Panc1 (cell line): ENCODE data around the gene ZG16B. TPM values are rescaled to one million over a fixed set of nuclear protein-coding genes. Genes with fewer than 3 reads are reported as not detected.

Source experiments
- ATAC-seq: fragments of 200-7000 bp; cut with Tn5 transposase; 2 replicates; pipeline ENCODE4 v1.9.1; 2020; ENCODE audit warnings: mild to moderate bottlenecking, moderate library complexity
- BruUV-seq: library from RNA; stranded (reverse); fragments of 400-500 nt; replicated peaks from 2 replicates; lab custom pipeline; 2021; lab: Mats Ljungman, UMichigan
- CTCF ChIA-PET: fragments of 300-600 bp; sonication (Branson Sonifier 250); formaldehyde crosslinking; loops from one replicate; lab custom pipeline; 2022; ENCODE audit warnings: antibody characterized with exemption; lab: Charles Lee
- POLR2A ChIA-PET: fragments of 300-600 bp; sonication (Branson Sonifier 250); formaldehyde crosslinking; loops from one replicate; lab custom pipeline; 2022; ENCODE audit warnings: antibody characterized with exemption; lab: Charles Lee
- DNase-seq: peaks from one replicate; pipeline ENCODE4 v3.0.0-alpha.2; 2010; ENCODE audit warnings: low read depth, low spot score
- H3K27ac ChIP-seq: 2 replicates; pipeline ENCODE4 v1.5.1; 2011; ENCODE audit warnings: mild to moderate bottlenecking, low read length, inconsistent platforms
- H3K27me3 ChIP-seq: fragments of 200-500 bp; sonication (Bioruptor generic); 2 replicates; pipeline ENCODE4 v1.6.0; 2014; ENCODE audit warnings: low read length, inconsistent platforms; ENCODE audit not compliant: control insufficient read depth, insufficient read depth
- H3K36me3 ChIP-seq: fragments of 200-500 bp; sonication (Bioruptor generic); 2 replicates; pipeline ENCODE4 v1.5.1; 2014; ENCODE audit warnings: inconsistent platforms, mild to moderate bottlenecking, low read length, moderate library complexity; ENCODE audit not compliant: control insufficient read depth, insufficient read depth
- H3K4me1 ChIP-seq: 2 replicates; pipeline ENCODE4 v1.5.1; 2011; ENCODE audit warnings: inconsistent platforms, mild to moderate bottlenecking, low read length, moderate library complexity; ENCODE audit not compliant: control insufficient read depth, insufficient read depth
- H3K4me3 ChIP-seq, 2 experiments: 2 replicates each; pipeline ENCODE4 v1.5.1; 2011 to 2012; ENCODE audit warnings: low read depth in 2 of 2, low read length in 2 of 2, mild to moderate bottlenecking in 2 of 2, inconsistent platforms in 1 of 2, moderate library complexity in 1 of 2
- H3K9me3 ChIP-seq: fragments of 200-500 bp; sonication (Bioruptor generic); 2 replicates; pipeline ENCODE4 v1.5.1; 2014; ENCODE audit warnings: low read depth, mild to moderate bottlenecking, inconsistent platforms, low read length, moderate library complexity; ENCODE audit not compliant: control insufficient read depth, insufficient read depth
- CTCF ChIP-seq: fragments of 450-650 bp; IDR thresholded peaks from 2 replicates; pipeline ENCODE4 v1.5.1; 2017; ENCODE audit warnings: mild to moderate bottlenecking
- POLR2AphosphoS5 ChIP-seq: IDR thresholded peaks from 2 replicates; pipeline ENCODE4 v1.6.1; 2012; ENCODE audit warnings: mild to moderate bottlenecking, low read depth, low read length, moderate library complexity
- REST ChIP-seq, 2 experiments: IDR thresholded peaks; 2 replicates each; pipeline ENCODE4 v1.6.1; 2011 to 2012; ENCODE audit warnings: low read depth in 2 of 2, control low read depth in 1 of 2, low read length in 1 of 2, mild to moderate bottlenecking in 1 of 2, moderate library complexity in 1 of 2; ENCODE audit not compliant: insufficient read depth in 1 of 2
- SIN3A ChIP-seq: IDR thresholded peaks from 2 replicates; pipeline ENCODE4 v1.6.1; 2012; ENCODE audit warnings: low read depth, mild to moderate bottlenecking, low read length, moderate library complexity, borderline replicate concordance; ENCODE audit not compliant: insufficient read depth
- TCF7L2 ChIP-seq: IDR thresholded peaks from 2 replicates; pipeline ENCODE4 v1.6.1; 2011; ENCODE audit warnings: mild to moderate bottlenecking, low read depth, low read length, inconsistent platforms
- in situ Hi-C: cut with HindIII; loops from 2 replicates; pipeline ENCODE4 v1.10.0; 2016; ENCODE audit warnings: low sequenced_read_pairs, low pct_unique_long_range_greater_than_20kb
- intact Hi-C: fragments of 100-400 bp; cut with micrococcal nuclease; formaldehyde crosslinking; loops from one replicate; pipeline ENCODE4 v1.10.0; 2022; ENCODE audit not compliant: unreplicated experiment
- total RNA-seq: library from RNA; stranded (reverse); gene quantifications from one replicate; pipeline ENCODE4 v1.2.1, GENCODE V29; 2021; ENCODE audit not compliant: unreplicated experiment

The ZG16B gene
- total RNA-seq, 1 experiment from 2014 or later: 9.1 TPM

- Histone ChIP-seq H3K4me1 (peaks cover 27% of the 10 kb centered on the region), H3K27me3 (no peaks in the 10 kb centered on the region), H3K36me3 (no peaks in the 10 kb centered on the region), H3K4me3 (no peak overlapping the region), H3K9me3 (no peaks in the 10 kb centered on the region), H3K27ac (no peak overlapping the region)
- intact Hi-C loops: no loop called here
- POLR2A ChIA-PET: no interaction called here
- no peak for ATAC-seq
- in situ Hi-C loops: no loop called here
- DNase-seq: no peak
- CTCF ChIA-PET: no interaction called here
- no TSS peak for BruUV-seq
- TF ChIP-seq SIN3A: no peak
- peak; percentile 88 to 93 for TF ChIP-seq REST (IDR thresholded peaks at IDR 0.05; ENCODE audit: insufficient read depth in 1 of 2, low read depth in 2 of 2, low read length in 1 of 2)
Measured at GRCh38 chr16:2827831-2828520, 2.1 kb upstream of the ZG16B start.

GRCh38 chr16:2828521-2828840, 1.6 kb upstream of the ZG16B start:
- no peak overlapping the region; the same call in 1 of the 2 replicates for H3K27ac ChIP-seq
- in situ Hi-C loops: no loop called here
- no peaks in the 10 kb centered on the region for H3K27me3 ChIP-seq
- POLR2A ChIA-PET: no interaction called here
- no peaks in the 10 kb centered on the region for H3K9me3 ChIP-seq
- peaks cover 23% of the 10 kb centered on the region for H3K4me1 ChIP-seq
- ATAC-seq: no peak
- no peak overlapping the region for H3K4me3 ChIP-seq
- CTCF ChIA-PET: no interaction called here
- no TSS peak for BruUV-seq
- intact Hi-C loops: no loop called here
- no peak for TF ChIP-seq POLR2AphosphoS5
- TF ChIP-seq REST (IDR thresholded peaks at IDR 0.05; ENCODE audit: insufficient read depth in 1 of 2, low read depth in 2 of 2, low read length in 1 of 2): no peak
- no peak for TF ChIP-seq SIN3A
- TF ChIP-seq TCF7L2: no peak
- TF ChIP-seq CTCF: no peak
- H3K36me3 ChIP-seq: no peaks in the 10 kb centered on the region
- no peak for DNase-seq
